ENCODE measurements around the gene PRDM16. TPM values are rescaled to one million over a fixed set of nuclear protein-coding genes. Genes with fewer than 3 reads are reported as not detected.

PRDM16 gene
- polyA plus RNA-seq, 1 experiment, result 0.06 TPM

- ChIA-PET POLR2A (no interaction called here), CTCF (interaction anchor here (0.6 kb wide), 1 partner anchor 407 kb away, joined by 3 read pairs; no protein-coding TSS in a partner anchor)
- H3K4me3 ChIP-seq (ENCODE audit: low read depth, low read length), result no peak overlapping the region
- peaks cover 37% of the 10 kb centered on the region for H3K9me3 ChIP-seq (ENCODE audit: control insufficient read depth, insufficient read depth, low read length)
- no peak for DNase-seq (ENCODE audit: low read depth, low spot score)
- H3K27ac ChIP-seq (ENCODE audit: low read depth, low read length), result no peak overlapping the region
- H3K27me3 ChIP-seq (ENCODE audit: control insufficient read depth, insufficient read depth, low read length), result peaks cover 5% of the 10 kb centered on the region
- no peak for TF ChIP-seq CTCF (IDR thresholded peaks at IDR 0.05; ENCODE audit: low read depth, low read length)
These were observed 350.6 kb downstream of the PRDM16 start for GRCh38 chr1:3419415-3420204.

- Histone ChIP-seq H3K4me3 (ENCODE audit: low read depth, low read length) (no peak overlapping the region), H3K27ac (ENCODE audit: low read depth, low read length) (no peak overlapping the region), H3K9me3 (ENCODE audit: control insufficient read depth, insufficient read depth, low read length) (peaks cover 29% of the 10 kb centered on the region), H3K27me3 (ENCODE audit: control insufficient read depth, insufficient read depth, low read length) (peaks cover 5% of the 10 kb centered on the region)
- no peak for DNase-seq (ENCODE audit: low read depth, low spot score)
- ChIA-PET POLR2A (no interaction called here), CTCF (interaction anchor here (0.6 kb wide), 1 partner anchor 408 kb away, joined by 3 read pairs; no protein-coding TSS in a partner anchor)
- TF ChIP-seq CTCF (IDR thresholded peaks at IDR 0.05; ENCODE audit: low read depth, low read length), result no peak
These were observed 351.4 kb downstream of the PRDM16 start for GRCh38 chr1:3420218-3420951.

- POLR2A ChIA-PET, result no interaction called here
- Histone ChIP-seq H3K27me3 (ENCODE audit: control insufficient read depth, insufficient read depth, low read length) (peaks cover 5% of the 10 kb centered on the region), H3K4me3 (ENCODE audit: low read depth, low read length) (no peak overlapping the region), H3K9me3 (ENCODE audit: control insufficient read depth, insufficient read depth, low read length) (peaks cover 7% of the 10 kb centered on the region; the same call in 1 of the 2 replicates), H3K27ac (ENCODE audit: low read depth, low read length) (no peak overlapping the region)
- no peak for DNase-seq (ENCODE audit: low read depth, low spot score)
- no peak for TF ChIP-seq CTCF (IDR thresholded peaks at IDR 0.05; ENCODE audit: low read depth, low read length)
- CTCF ChIA-PET, result interaction anchor here (0.9 to 2.7 kb wide), 3 partner anchors 30 to 1007 kb away, joined by 3 to 14 read pairs (median 8); no protein-coding TSS in a partner anchor
These were observed 353.6 kb downstream of the PRDM16 start for GRCh38 chr1:3422638-3423037.

GRCh38 chr1:3423245-3423829, 354.3 kb downstream of the PRDM16 start:
- no peak for DNase-seq (ENCODE audit: low read depth, low spot score)
- peaks cover under 1% of the 10 kb centered on the region; the same call in 1 of the 2 replicates for H3K9me3 ChIP-seq (ENCODE audit: control insufficient read depth, insufficient read depth, low read length)
- H3K4me3 ChIP-seq (ENCODE audit: low read depth, low read length), result no peak overlapping the region
- H3K27me3 ChIP-seq (ENCODE audit: control insufficient read depth, insufficient read depth, low read length), result peaks cover 5% of the 10 kb centered on the region
- TF ChIP-seq CTCF (IDR thresholded peaks at IDR 0.05; ENCODE audit: low read depth, low read length), result no peak
- ChIA-PET POLR2A (no interaction called here), CTCF (interaction anchor here (0.9 to 2.7 kb wide), 4 partner anchors 30 to 1010 kb away, joined by 3 to 14 read pairs (median 10); partner anchors contain the start of gene PEX10)
- no peak overlapping the region for H3K27ac ChIP-seq (ENCODE audit: low read depth, low read length)

Measured in AG04450 (cell line).